Measurements from ENCODE around the gene SBK3.

Gene SBK3

GRCh38 chr19:55563261-55563690 lies 17.9 kb upstream of the SBK3 start (continued):
- no peak for TF ChIP-seq ZNF362 (tag by site-specific recombination; IDR thresholded peaks at IDR 0.05)
- no peak for TF ChIP-seq ZNF148 (tag by site-specific recombination; IDR thresholded peaks at IDR 0.05; ENCODE audit: borderline replicate concordance)
- TF ChIP-seq SALL2 (tag by site-specific recombination; IDR thresholded peaks at IDR 0.05; ENCODE audit: borderline replicate concordance), result no peak
- peak; percentile 36; the same call in 1 of the 2 replicates for TF ChIP-seq ZNF596 (tag by site-specific recombination; IDR thresholded peaks at IDR 0.05)
- TF ChIP-seq HOXC10 (CRISPR knock-in tag; IDR thresholded peaks at IDR 0.05), result no peak
- TF ChIP-seq, protein P1, sequence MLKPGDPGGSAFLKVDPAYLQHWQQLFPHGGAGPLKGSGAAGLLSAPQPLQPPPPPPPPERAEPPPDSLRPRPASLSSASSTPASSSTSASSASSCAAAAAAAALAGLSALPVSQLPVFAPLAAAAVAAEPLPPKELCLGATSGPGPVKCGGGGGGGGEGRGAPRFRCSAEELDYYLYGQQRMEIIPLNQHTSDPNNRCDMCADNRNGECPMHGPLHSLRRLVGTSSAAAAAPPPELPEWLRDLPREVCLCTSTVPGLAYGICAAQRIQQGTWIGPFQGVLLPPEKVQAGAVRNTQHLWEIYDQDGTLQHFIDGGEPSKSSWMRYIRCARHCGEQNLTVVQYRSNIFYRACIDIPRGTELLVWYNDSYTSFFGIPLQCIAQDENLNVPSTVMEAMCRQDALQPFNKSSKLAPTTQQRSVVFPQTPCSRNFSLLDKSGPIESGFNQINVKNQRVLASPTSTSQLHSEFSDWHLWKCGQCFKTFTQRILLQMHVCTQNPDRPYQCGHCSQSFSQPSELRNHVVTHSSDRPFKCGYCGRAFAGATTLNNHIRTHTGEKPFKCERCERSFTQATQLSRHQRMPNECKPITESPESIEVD (tag by site-specific recombination; IDR thresholded peaks at IDR 0.05), result no peak
- TF ChIP-seq, protein P2, sequence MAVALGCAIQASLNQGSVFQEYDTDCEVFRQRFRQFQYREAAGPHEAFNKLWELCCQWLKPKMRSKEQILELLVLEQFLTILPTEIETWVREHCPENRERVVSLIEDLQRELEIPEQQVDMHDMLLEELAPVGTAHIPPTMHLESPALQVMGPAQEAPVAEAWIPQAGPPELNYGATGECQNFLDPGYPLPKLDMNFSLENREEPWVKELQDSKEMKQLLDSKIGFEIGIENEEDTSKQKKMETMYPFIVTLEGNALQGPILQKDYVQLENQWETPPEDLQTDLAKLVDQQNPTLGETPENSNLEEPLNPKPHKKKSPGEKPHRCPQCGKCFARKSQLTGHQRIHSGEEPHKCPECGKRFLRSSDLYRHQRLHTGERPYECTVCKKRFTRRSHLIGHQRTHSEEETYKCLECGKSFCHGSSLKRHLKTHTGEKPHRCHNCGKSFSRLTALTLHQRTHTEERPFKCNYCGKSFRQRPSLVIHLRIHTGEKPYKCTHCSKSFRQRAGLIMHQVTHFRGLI (tag by site-specific recombination; IDR thresholded peaks at IDR 0.05), result peak; percentile 70
- no peak for TF ChIP-seq ZBTB49 (tag by site-specific recombination; IDR thresholded peaks at IDR 0.05; ENCODE audit: low read depth)
- no peak for TF ChIP-seq TCF7L2 (IDR thresholded peaks at IDR 0.05; ENCODE audit: borderline replicate concordance, low read depth, low read length)
- TF ChIP-seq BCL11A (tag by site-specific recombination; IDR thresholded peaks at IDR 0.05; ENCODE audit: low read depth), result no peak
- no peak for TF ChIP-seq ZNF416 (tag by site-specific recombination; IDR thresholded peaks at IDR 0.05)
- TF ChIP-seq ZNF600 (tag by site-specific recombination; IDR thresholded peaks at IDR 0.05), result 0 out of 2 replicates have a peak, but pooled peaks have one; percentile 8
- TF ChIP-seq HOXA7 (CRISPR knock-in tag; IDR thresholded peaks at IDR 0.05; ENCODE audit: borderline replicate concordance), result no peak
- peak; percentile 53; the same call in 1 of the 2 replicates for TF ChIP-seq PRDM1 (tag by site-specific recombination; IDR thresholded peaks at IDR 0.05)
- TF ChIP-seq ZNF132 (tag by site-specific recombination; IDR thresholded peaks at IDR 0.05; ENCODE audit: borderline replicate concordance), result no peak
- TF ChIP-seq ZFP69B (tag by site-specific recombination; IDR thresholded peaks at IDR 0.05), result no peak
- no peak for TF ChIP-seq ZNF707 (tag by site-specific recombination; IDR thresholded peaks at IDR 0.05)
- TF ChIP-seq ZNF354C (tag by site-specific recombination; IDR thresholded peaks at IDR 0.05; ENCODE audit: borderline replicate concordance, low read depth), result no peak
- TF ChIP-seq GLIS2 (tag by site-specific recombination; IDR thresholded peaks at IDR 0.05), result no peak
- TF ChIP-seq ZNF623 (tag by site-specific recombination; IDR thresholded peaks at IDR 0.05), result no peak
- TF ChIP-seq REPIN1 (tag by site-specific recombination; IDR thresholded peaks at IDR 0.05; ENCODE audit: low read depth), result no peak
